Mucosa of descending colon (tissue), 3 donors: ENCODE data around the gene SOHLH2. TPM values are rescaled to one million over a fixed set of nuclear protein-coding genes. Genes with fewer than 3 reads are reported as not detected.

Experiments
- ATAC-seq: fragments of 200-7000 bp; cut with Tn5 transposase; one replicate; pipeline ENCODE4 v1.9.1; 2020; ENCODE audit warnings: mild to moderate bottlenecking, moderate library complexity
- DNase-seq, 3 donors: peaks; one replicate each; pipeline ENCODE4 v3.0.0-alpha.2; 2020
- H3K36me3 ChIP-seq: fragments of 200-600 bp; one replicate; pipeline ENCODE4 v1.8.0; 2021; ENCODE audit warnings: low read depth, mild to moderate bottlenecking
- H3K4me1 ChIP-seq: fragments of 200-600 bp; one replicate; pipeline ENCODE4 v1.8.0; 2021; ENCODE audit warnings: low read depth, mild to moderate bottlenecking
- H3K4me3 ChIP-seq: fragments of 200-600 bp; one replicate; pipeline ENCODE4 v1.8.0; 2021; ENCODE audit warnings: mild to moderate bottlenecking
- H3K9me3 ChIP-seq: fragments of 200-600 bp; one replicate; pipeline ENCODE4 v1.8.0; 2021; ENCODE audit warnings: mild to moderate bottlenecking
- CTCF ChIP-seq: fragments of 200-600 bp; IDR thresholded peaks from one replicate; pipeline ENCODE4 v1.8.0; 2022; ENCODE audit warnings: antibody characterized with exemption, mild to moderate bottlenecking
- intact Hi-C, 2 donors: fragments of 100-400 bp; cut with DNase I in 1 of 2; cut with micrococcal nuclease in 1 of 2; formaldehyde crosslinking; loops; one replicate each; pipeline versions ENCODE4 v1.11.0 to v1.11.1; 2022; cut with DNase I, micrococcal nuclease
- total RNA-seq, 3 donors: library from RNA; stranded (reverse); fragmentation: NEBNext Ultra II Directional in 2 of 3; extraction: Animal tissue kit (Norgen Biotek cat#: 25700) in 2 of 3; gene quantifications; one replicate each; pipeline versions ENCODE4 v1.2.1 to v1.2.4, GENCODE V29; 2021 to 2023
- donor health status: DM: no; HTN: no; CAD: no; lungs with moderate emphysema.
- donor health status: DM: no; HTN: no; CAD: no.
- donor health status: DM: no; HTN: yes; CAD: no.

Gene SOHLH2
- total RNA-seq, 3 donors from 2014 or later, result 0.20 to 2.2 (median 0.39) TPM

GRCh38 chr13:36143738-36144137 lies 70.6 kb downstream of the SOHLH2 start:
- Histone ChIP-seq H3K4me3 (no peak overlapping the region), H3K36me3 (no peaks in the 10 kb centered on the region), H3K4me1 (no peaks in the 10 kb centered on the region), H3K9me3 (no peaks in the 10 kb centered on the region)
- intact Hi-C loops, result no loop called here
- DNase-seq, result no peak
- TF ChIP-seq CTCF, result no peak
- no peak for ATAC-seq

- H3K36me3 ChIP-seq, result no peaks in the 10 kb centered on the region
- TF ChIP-seq CTCF, result no peak
- DNase-seq (no peak), ATAC-seq (no peak)
- no peaks in the 10 kb centered on the region for H3K4me1 ChIP-seq
- H3K4me3 ChIP-seq, result no peak overlapping the region
- intact Hi-C loops, result no loop called here
- H3K9me3 ChIP-seq, result no peaks in the 10 kb centered on the region
Measured at GRCh38 chr13:36142735-36143134, 71.6 kb downstream of the SOHLH2 start.

- DNase-seq (no peak), ATAC-seq (no peak)
- intact Hi-C loops, result no loop called here
- TF ChIP-seq CTCF, result no peak
- Histone ChIP-seq H3K9me3 (no peaks in the 10 kb centered on the region), H3K4me3 (no peak overlapping the region), H3K36me3 (no peaks in the 10 kb centered on the region), H3K4me1 (no peaks in the 10 kb centered on the region)
Measured at GRCh38 chr13:36135876-36136275, 78.5 kb downstream of the SOHLH2 start.

- no peak for ATAC-seq
- H3K9me3 ChIP-seq, result no peaks in the 10 kb centered on the region
- H3K36me3 ChIP-seq, result no peaks in the 10 kb centered on the region
- no peak for TF ChIP-seq CTCF
- no peaks in the 10 kb centered on the region for H3K4me1 ChIP-seq
- intact Hi-C loops, result no loop called here
- no peak for DNase-seq
- no peak overlapping the region for H3K4me3 ChIP-seq
Measured at GRCh38 chr13:36134632-36135031, 79.7 kb downstream of the SOHLH2 start.

GRCh38 chr13:36133950-36134626 lies 80.3 kb downstream of the SOHLH2 start:
- DNase-seq (no peak), ATAC-seq (no peak)
- Histone ChIP-seq H3K9me3 (no peaks in the 10 kb centered on the region), H3K4me3 (no peak overlapping the region), H3K36me3 (no peaks in the 10 kb centered on the region), H3K4me1 (no peaks in the 10 kb centered on the region)
- intact Hi-C loops, result no loop called here
- TF ChIP-seq CTCF, result no peak

GRCh38 chr13:36132376-36132775 lies 82.0 kb downstream of the SOHLH2 start:
- DNase-seq (no peak), ATAC-seq (no peak)
- Histone ChIP-seq H3K4me1 (no peaks in the 10 kb centered on the region), H3K4me3 (no peak overlapping the region), H3K9me3 (no peaks in the 10 kb centered on the region), H3K36me3 (no peaks in the 10 kb centered on the region)
- TF ChIP-seq CTCF, result no peak
- intact Hi-C loops, result no loop called here
